EH (cell line): ENCODE data around the gene KIF6.
"Not testable (repeated sequence)": the region's sequence is repeated elsewhere in the genome, so short reads cannot be mapped to it uniquely, and the experiment has no call there.

ENCODE experiments used
- DNase-seq: peaks from one replicate; pipeline ENCODE4 v3.0.0-alpha.2; 2015; ENCODE audit warnings: low read depth

The KIF6 gene

GRCh38 chr6:39724787-39725631 is at the start of gene KIF6:
TSS of gene KIF6 (minus strand) at chr6:39725408. CDS start at chr6:39725310, 98 bp downstream.
- peak; percentile 90 for DNase-seq

- no peak for DNase-seq
These were observed 48.6 kb upstream of the KIF6 start for GRCh38 chr6:39773782-39774181.

DNA sequence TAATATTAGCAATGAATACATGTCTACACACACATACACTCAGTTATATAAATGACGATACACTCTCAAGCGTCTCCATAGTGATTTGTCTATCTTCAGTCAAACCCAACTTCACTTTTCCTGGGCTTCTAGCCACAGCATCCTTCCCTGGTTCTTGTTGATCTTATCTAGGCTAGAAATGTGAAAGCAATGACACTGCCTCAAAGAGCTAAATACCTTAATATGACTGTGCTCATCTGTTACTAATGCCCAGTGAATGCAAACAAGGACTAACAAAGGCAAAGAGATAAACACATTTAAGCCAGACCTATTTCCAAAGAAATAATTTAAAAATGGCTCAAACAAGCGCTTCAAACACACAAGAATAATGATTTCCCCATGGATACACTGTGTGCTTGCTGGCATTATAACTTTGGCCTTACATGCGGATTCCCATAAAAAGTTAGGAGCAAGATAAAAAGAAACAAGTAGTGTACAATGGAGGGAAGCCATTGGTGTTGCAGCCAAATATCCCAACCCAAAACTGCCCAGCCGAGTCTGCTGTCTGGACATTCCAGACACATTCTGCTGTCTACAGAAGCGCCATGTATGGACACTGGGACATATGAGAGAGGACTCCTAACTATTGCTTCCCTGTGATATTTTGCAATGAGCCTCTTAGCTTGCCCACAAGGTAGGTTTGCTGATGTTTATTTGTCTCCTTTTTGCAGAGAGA is 47.5 kb upstream of the KIF6 start:
- DNase-seq: peak; percentile 91

DNA sequence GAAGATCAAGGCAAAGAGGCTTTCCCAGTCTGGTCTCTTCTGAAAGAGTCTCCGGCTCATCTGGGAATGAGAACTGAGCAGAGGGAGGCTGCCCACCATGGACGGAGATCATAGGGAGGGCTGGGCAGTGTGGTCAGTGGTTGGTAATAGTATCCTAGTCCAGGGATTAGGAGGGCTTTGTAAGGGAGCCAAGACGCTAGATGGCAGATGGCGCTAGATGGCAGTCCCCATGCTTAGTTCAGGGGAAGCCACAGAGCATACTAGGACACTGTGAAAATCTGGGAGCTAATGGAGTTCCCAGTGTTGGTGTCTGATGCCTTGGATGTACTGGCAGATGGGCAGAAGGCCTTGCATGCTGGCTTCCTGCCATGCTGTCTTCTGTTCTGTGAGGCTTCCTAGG is 45.2 kb upstream of the KIF6 start:
- no peak for DNase-seq

DNA sequence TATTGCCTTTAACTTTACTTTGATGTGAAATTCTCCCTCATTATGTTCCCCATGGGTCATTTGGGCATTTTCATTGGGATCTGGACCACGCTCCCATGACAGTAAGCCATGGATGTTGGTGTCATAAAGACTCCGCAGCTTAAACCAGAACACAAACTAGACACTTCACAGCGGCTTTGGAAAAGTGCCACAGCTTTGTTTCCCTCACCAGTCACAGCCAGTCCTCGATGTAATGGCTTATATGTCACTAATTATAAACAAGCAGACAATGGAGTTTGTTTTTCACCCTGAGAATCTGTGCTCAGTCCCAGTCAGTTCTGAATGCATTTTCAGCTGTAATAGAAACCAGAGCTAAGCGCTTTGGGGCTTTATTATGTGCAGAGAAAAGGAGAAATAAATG is 43.8 kb upstream of the KIF6 start:
- no peak for DNase-seq

- DNase-seq: no peak
These were observed 40.4 kb upstream of the KIF6 start for GRCh38 chr6:39765508-39766065.

- peak; percentile 14 for DNase-seq
These were observed 35.2 kb upstream of the KIF6 start for GRCh38 chr6:39760226-39760952.

GRCh38 chr6:39758905-39759605 is 33.8 kb upstream of the KIF6 start:
- DNase-seq: peak; percentile 6

GRCh38 chr6:39756582-39756981 is 31.4 kb upstream of the KIF6 start:
- DNase-seq: no peak

- peak; percentile 39 for DNase-seq
These were observed 30.0 kb upstream of the KIF6 start for GRCh38 chr6:39755231-39755630.

DNA sequence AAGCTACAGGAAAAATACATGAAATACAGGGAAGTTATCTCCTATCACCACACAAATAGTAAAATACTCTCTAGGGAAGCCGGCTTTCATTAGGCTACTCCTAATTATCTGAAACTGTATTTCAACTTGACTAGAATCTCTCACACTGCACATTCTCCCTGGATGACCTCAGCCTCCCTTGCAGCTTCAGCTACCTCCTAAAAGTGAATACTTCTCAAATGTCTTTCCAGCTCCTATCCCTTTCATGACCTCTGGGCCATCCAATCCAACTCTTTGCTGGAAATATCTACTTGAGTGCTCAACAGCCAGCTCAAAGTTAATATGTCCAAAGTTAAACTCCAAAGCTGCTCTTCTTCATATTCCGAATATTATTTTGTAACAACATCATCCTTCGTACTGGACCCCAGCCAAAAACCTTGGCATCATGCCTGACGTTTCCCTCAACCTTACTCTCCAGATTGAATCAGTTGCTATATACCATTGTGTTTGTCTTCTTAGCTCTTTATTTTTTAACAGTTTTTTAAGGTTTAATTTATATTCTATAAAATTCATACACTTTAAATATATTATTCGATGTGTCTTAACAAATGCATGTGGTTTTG is 29.4 kb upstream of the KIF6 start:
- DNase-seq: peak; percentile 14

GRCh38 chr6:39753725-39754045 is 28.5 kb upstream of the KIF6 start:
- peak; percentile 7 for DNase-seq

DNA sequence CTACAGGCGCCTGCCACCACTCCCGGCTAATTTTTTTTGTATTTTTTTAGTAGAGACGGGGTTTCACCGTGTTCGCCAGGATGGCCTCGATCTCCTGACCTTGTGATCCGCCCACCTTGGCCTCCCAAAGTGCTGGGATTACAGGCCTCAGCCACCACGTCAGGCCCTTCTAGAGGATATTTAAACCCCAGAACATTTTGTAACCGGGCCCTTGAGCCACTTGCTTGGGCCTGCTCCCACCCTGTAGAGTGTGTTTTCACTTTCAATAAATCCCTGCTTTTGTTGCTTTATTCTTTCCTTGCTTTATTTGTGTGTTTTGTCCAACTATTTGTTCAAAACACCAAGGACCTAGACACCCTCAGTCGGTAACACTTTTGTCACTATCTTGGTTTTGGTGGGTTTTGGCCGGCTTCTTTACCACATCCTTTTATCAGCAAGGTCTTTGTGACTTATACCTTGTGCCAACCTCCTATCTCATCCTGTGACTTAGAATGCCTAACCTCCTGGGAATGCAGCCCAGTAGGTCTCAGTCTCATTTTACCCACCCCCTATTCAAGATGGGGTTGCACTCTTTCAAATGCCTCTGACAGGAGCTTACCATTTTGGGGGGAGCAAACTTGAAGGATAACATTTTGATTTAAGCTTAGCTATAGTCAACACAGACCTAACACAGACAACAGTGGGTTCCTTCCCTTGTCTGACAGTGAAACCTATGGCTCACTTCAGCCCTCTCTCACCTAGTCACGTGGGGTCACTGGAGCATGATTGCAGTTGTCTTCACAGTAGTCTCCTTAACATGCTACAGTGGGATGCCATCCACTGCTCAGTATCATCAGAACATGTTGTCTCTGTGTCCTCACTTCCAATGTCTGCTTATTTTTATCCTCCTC is 27.9 kb upstream of the KIF6 start:
- DNase-seq: no peak

GRCh38 chr6:39746795-39747194 is 21.6 kb upstream of the KIF6 start:
- DNase-seq: no peak

DNA sequence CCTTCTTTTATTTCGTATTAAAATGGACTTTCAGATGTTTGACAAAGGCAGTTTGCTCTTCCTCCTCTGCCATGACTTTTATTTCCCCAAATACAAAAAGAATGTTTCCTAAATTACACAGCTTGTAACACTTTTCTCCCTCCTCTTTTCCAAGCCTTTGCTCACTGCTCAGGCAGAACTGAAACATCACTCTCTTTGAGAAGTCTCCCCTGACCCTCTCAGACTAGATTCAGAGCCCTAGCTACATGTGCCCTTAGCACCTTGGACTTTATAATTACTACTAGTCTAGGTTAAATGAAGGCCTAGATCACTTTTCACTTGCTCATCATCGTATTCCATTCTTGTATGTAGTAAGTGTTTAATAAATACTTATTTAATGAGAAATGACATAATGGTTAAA is 8.5 kb upstream of the KIF6 start:
- no peak for DNase-seq

DNA sequence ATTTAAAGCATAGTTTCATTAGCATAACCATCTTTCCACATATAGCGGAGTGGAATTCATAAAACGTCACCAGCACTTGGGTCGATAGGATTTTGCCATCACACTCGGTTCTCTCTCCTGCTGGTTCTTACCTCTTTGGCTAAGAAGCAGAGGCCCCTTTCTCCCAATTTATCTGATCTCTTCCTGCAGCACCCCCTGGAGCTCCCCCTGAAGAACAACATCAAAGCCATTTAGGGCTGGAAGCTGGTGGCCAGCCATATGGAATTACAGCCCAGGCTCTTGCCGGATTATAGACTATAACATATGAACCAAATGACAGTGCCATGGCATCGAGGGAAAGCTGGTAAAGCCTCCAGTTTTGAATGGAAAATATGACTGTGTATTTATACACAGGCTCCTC is 6.4 kb upstream of the KIF6 start:
- DNase-seq: no peak

GRCh38 chr6:39729945-39730344 is 4.7 kb upstream of the KIF6 start:
- no peak for DNase-seq

- no peak for DNase-seq
These were observed 407 bp upstream of the KIF6 start for GRCh38 chr6:39725632-39725997.

DNA sequence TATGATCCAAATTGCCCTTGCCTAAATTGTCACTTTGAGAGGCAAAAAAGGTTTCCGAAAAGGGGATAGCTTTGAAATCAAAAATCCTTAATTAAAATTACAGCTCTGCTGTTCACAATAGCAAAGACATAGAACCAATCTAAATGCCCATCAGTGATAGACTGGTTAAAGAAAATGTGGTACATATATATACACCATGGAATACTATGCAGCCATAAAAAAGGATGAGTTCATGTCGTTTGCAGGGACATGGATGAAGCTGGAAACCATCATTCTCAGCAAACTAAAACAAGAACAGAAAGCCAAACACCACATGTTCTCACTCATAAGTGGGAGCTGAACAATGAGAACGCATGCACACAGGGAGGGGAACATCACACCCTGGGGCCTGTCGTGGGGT is 1.9 kb downstream of the KIF6 start:
- not testable (repeated sequence) for DNase-seq

GRCh38 chr6:39714802-39715201 is 10.4 kb downstream of the KIF6 start:
- DNase-seq: no peak
